GM12891 (cell line): ENCODE measurements around the gene LRRC27.

ENCODE experiments used
- PAX5 ChIP-seq: IDR thresholded peaks from 2 replicates; pipeline ENCODE4 v1.6.1; 2011; ENCODE audit warnings: low read length, moderate library complexity, mild to moderate bottlenecking; ENCODE audit not compliant: insufficient read depth, severe bottlenecking
- POLR2A ChIP-seq: IDR thresholded peaks from 2 replicates; pipeline ENCODE4 v1.6.1; 2011; ENCODE audit warnings: low read depth, low read length, control low read depth
- POLR2AphosphoS5 ChIP-seq: IDR thresholded peaks from 2 replicates; pipeline ENCODE4 v1.6.1; 2011; ENCODE audit warnings: low read depth, low read length, control low read depth
- SPI1 ChIP-seq: IDR thresholded peaks from 2 replicates; pipeline ENCODE4 v1.6.1; 2011; ENCODE audit warnings: low read depth, low read length, control low read depth
- TAF1 ChIP-seq: IDR thresholded peaks from 2 replicates; pipeline ENCODE4 v1.6.1; 2011; ENCODE audit warnings: low read depth, low read length, control low read depth

- TF ChIP-seq POLR2A (no peak), SPI1 (no peak), POLR2AphosphoS5 (no peak), TAF1 (no peak), PAX5 (no peak)
These were observed 39.4 kb upstream of the LRRC27 start for GRCh38 chr10:132292287-132293200.
